Effector memory CD8-positive, alpha-beta T cell (primary cell): ENCODE data around the gene PARL.

Source experiments
- ATAC-seq: fragments of 150-1000 bp; cut with Tn5 transposase; replicated peaks from 2 replicates; pipeline ENCODE4 v1.10.0; 2021; ENCODE audit warnings: mild to moderate bottlenecking, moderate library complexity
- DNase-seq, 3 experiments: peaks; one replicate each; pipeline ENCODE4 v3.0.0; 2021
- H3K27ac Mint-ChIP-seq, 2 donors: one replicate each; pipeline ENCODE4 v1.8.0; 2022; ENCODE audit warnings: mild to moderate bottlenecking in 2 of 2, mixed read lengths in 2 of 2, moderate library complexity in 2 of 2
- H3K27me3 Mint-ChIP-seq, 2 donors: one replicate each; pipeline ENCODE4 v1.8.0; 2022; ENCODE audit warnings: mixed read lengths in 2 of 2
- H3K36me3 Mint-ChIP-seq: one replicate; pipeline ENCODE4 v1.8.0; 2022; ENCODE audit warnings: mild to moderate bottlenecking, moderate library complexity, mixed read lengths; ENCODE audit not compliant: insufficient read depth
- H3K4me1 Mint-ChIP-seq, 2 donors: one replicate each; pipeline ENCODE4 v1.8.0; 2022; ENCODE audit warnings: low read depth in 2 of 2, mixed read lengths in 2 of 2
- H3K4me3 Mint-ChIP-seq, 2 donors: one replicate each; pipeline ENCODE4 v1.8.0; 2022; ENCODE audit warnings: mild to moderate bottlenecking in 2 of 2, mixed read lengths in 2 of 2, moderate library complexity in 2 of 2
- H3K9me3 Mint-ChIP-seq, 2 donors: one replicate each; pipeline ENCODE4 v1.8.0; 2022; ENCODE audit warnings: mixed read lengths in 2 of 2

PARL gene

GRCh38 chr3:183912895-183913579 lies 28.4 kb upstream of the PARL start:
- Mint-ChIP-seq H3K36me3 (no peaks in the 10 kb centered on the region), H3K9me3 (no peaks in the 10 kb centered on the region), H3K4me1 (no peaks in the 10 kb centered on the region), H3K4me3 (no peak overlapping the region), H3K27me3 (no peaks in the 10 kb centered on the region), H3K27ac (peak overlapping the region in 1 of 2 donors; percentile 26)
- no peak for DNase-seq
- ATAC-seq = no peak

- H3K9me3 Mint-ChIP-seq = no peaks in the 10 kb centered on the region
- no peaks in the 10 kb centered on the region for H3K36me3 Mint-ChIP-seq
- no peak for ATAC-seq
- H3K4me3 Mint-ChIP-seq = no peak overlapping the region
- DNase-seq = no peak
- no peaks in the 10 kb centered on the region for H3K4me1 Mint-ChIP-seq
- H3K27ac Mint-ChIP-seq = no peak overlapping the region
- H3K27me3 Mint-ChIP-seq = no peaks in the 10 kb centered on the region
These were observed 27.3 kb upstream of the PARL start for GRCh38 chr3:183911763-183912506.

GRCh38 chr3:183911087-183911486 lies 26.4 kb upstream of the PARL start:
- Mint-ChIP-seq H3K27me3 (no peaks in the 10 kb centered on the region), H3K4me3 (no peak overlapping the region), H3K4me1 (no peaks in the 10 kb centered on the region), H3K27ac (no peak overlapping the region), H3K36me3 (no peaks in the 10 kb centered on the region), H3K9me3 (no peaks in the 10 kb centered on the region)
- DNase-seq (no peak), ATAC-seq (no peak)

GRCh38 chr3:183909030-183909600 lies 24.4 kb upstream of the PARL start:
- no peaks in the 10 kb centered on the region for H3K36me3 Mint-ChIP-seq
- no peak overlapping the region for H3K4me3 Mint-ChIP-seq
- H3K27me3 Mint-ChIP-seq = no peaks in the 10 kb centered on the region

GRCh38 chr3:183907911-183908331 lies 23.2 kb upstream of the PARL start:
- H3K4me1 Mint-ChIP-seq = no peaks in the 10 kb centered on the region
- H3K9me3 Mint-ChIP-seq = no peaks in the 10 kb centered on the region
- ATAC-seq (no peak), DNase-seq (no peak)
- H3K4me3 Mint-ChIP-seq = no peak overlapping the region
- no peaks in the 10 kb centered on the region for H3K36me3 Mint-ChIP-seq
- no peak overlapping the region for H3K27ac Mint-ChIP-seq
- no peaks in the 10 kb centered on the region for H3K27me3 Mint-ChIP-seq

More at GRCh38 chr3:183909030-183909600, 24.4 kb upstream of the PARL start:
- ATAC-seq (no peak), DNase-seq (no peak)
- no peaks in the 10 kb centered on the region for H3K4me1 Mint-ChIP-seq
- H3K27ac Mint-ChIP-seq = no peak overlapping the region
- no peaks in the 10 kb centered on the region for H3K9me3 Mint-ChIP-seq

- H3K4me1 Mint-ChIP-seq = no peaks in the 10 kb centered on the region
- no peak overlapping the region for H3K27ac Mint-ChIP-seq
- H3K9me3 Mint-ChIP-seq = no peaks in the 10 kb centered on the region
- no peak for ATAC-seq
- no peak overlapping the region for H3K4me3 Mint-ChIP-seq
- DNase-seq = no peak
- H3K36me3 Mint-ChIP-seq = no peaks in the 10 kb centered on the region
- no peaks in the 10 kb centered on the region for H3K27me3 Mint-ChIP-seq
These were observed 22.5 kb upstream of the PARL start for GRCh38 chr3:183907176-183907575.

- Mint-ChIP-seq H3K9me3 (no peaks in the 10 kb centered on the region), H3K4me3 (no peak overlapping the region), H3K36me3 (no peaks in the 10 kb centered on the region), H3K27ac (no peak overlapping the region), H3K4me1 (no peaks in the 10 kb centered on the region), H3K27me3 (peaks cover 3 to 4% of the 10 kb centered on the region in 2 donors)
- no peak for DNase-seq
- ATAC-seq = no peak
These were observed 21.7 kb upstream of the PARL start for GRCh38 chr3:183906234-183906921.

- Mint-ChIP-seq H3K9me3 (no peaks in the 10 kb centered on the region), H3K27me3 (peaks cover 12 to 17% of the 10 kb centered on the region in 2 donors), H3K4me1 (no peaks in the 10 kb centered on the region), H3K36me3 (no peaks in the 10 kb centered on the region), H3K4me3 (no peak overlapping the region), H3K27ac (no peak overlapping the region)
- ATAC-seq (no peak), DNase-seq (no peak)
These were observed 20.4 kb upstream of the PARL start for GRCh38 chr3:183904833-183905780.

GRCh38 chr3:183898028-183898431 lies 13.3 kb upstream of the PARL start:
- Mint-ChIP-seq H3K4me3 (no peak overlapping the region), H3K27ac (no peak overlapping the region), H3K36me3 (peaks cover 11% of the 10 kb centered on the region), H3K27me3 (peaks cover 37 to 59% of the 10 kb centered on the region in 2 donors), H3K9me3 (no peaks in the 10 kb centered on the region), H3K4me1 (no peaks in the 10 kb centered on the region)
- ATAC-seq (no peak), DNase-seq (no peak)

- peaks cover 41 to 63% of the 10 kb centered on the region in 2 donors for H3K27me3 Mint-ChIP-seq
- H3K27ac Mint-ChIP-seq = no peak overlapping the region
- no peak for ATAC-seq
- DNase-seq = no peak
- peaks cover 11% of the 10 kb centered on the region for H3K36me3 Mint-ChIP-seq
- no peak overlapping the region for H3K4me3 Mint-ChIP-seq
- no peaks in the 10 kb centered on the region for H3K4me1 Mint-ChIP-seq
- H3K9me3 Mint-ChIP-seq = no peaks in the 10 kb centered on the region
These were observed 12.9 kb upstream of the PARL start for GRCh38 chr3:183897606-183898005.

GRCh38 chr3:183896610-183897009 lies 11.9 kb upstream of the PARL start:
- no peaks in the 10 kb centered on the region for H3K9me3 Mint-ChIP-seq

GRCh38 chr3:183896184-183896583 lies 11.5 kb upstream of the PARL start:
- H3K27ac Mint-ChIP-seq = no peak overlapping the region
- H3K4me1 Mint-ChIP-seq = no peaks in the 10 kb centered on the region
- no peak for DNase-seq
- H3K36me3 Mint-ChIP-seq = peaks cover 11% of the 10 kb centered on the region
- H3K9me3 Mint-ChIP-seq = no peaks in the 10 kb centered on the region
- no peak overlapping the region for H3K4me3 Mint-ChIP-seq
- H3K27me3 Mint-ChIP-seq = peaks cover 38 to 59% of the 10 kb centered on the region in 2 donors
- no peak for ATAC-seq

More at GRCh38 chr3:183896610-183897009, 11.9 kb upstream of the PARL start:
- DNase-seq = no peak
- ATAC-seq = no peak
- Mint-ChIP-seq H3K4me3 (no peak overlapping the region), H3K27me3 (peaks cover 42 to 64% of the 10 kb centered on the region in 2 donors), H3K36me3 (peaks cover 11% of the 10 kb centered on the region), H3K4me1 (no peaks in the 10 kb centered on the region), H3K27ac (no peak overlapping the region)

GRCh38 chr3:183895774-183896173 lies 11.1 kb upstream of the PARL start:
- Mint-ChIP-seq H3K9me3 (no peaks in the 10 kb centered on the region), H3K4me1 (no peaks in the 10 kb centered on the region), H3K27ac (no peak overlapping the region), H3K36me3 (peaks cover 11% of the 10 kb centered on the region), H3K27me3 (peaks cover 37 to 58% of the 10 kb centered on the region in 2 donors), H3K4me3 (no peak overlapping the region)
- ATAC-seq (no peak), DNase-seq (no peak)
